ENCODE results near the gene CST4. TPM values are rescaled to one million over a fixed set of nuclear protein-coding genes. Genes with fewer than 3 reads are reported as not detected.
"Not testable (repeated sequence)": the region's sequence is repeated elsewhere in the genome, so short reads cannot be mapped to it uniquely, and the experiment has no call there.

Gene CST4
- total RNA-seq, 1 experiment from 2014 or later, result not detected

DNA sequence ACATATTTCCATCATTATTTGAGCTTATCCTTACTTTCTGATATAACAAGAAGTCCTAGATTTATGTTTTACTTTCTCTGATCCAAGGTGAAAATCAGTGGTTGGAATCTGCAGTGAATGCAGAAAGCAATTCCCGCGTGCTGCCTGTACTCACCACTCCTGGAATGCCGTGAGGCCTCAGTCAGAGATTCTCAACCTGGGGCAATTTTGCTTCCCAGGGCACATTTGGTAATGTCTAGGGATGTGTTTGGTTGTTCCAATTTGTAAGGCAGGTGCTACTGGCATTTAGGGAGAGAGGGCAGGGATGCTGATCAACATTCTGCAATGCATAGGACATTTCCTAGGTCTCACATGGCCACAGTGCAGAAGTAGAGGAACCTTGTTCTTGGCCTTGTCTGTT lies 23.9 kb downstream of the CST4 start:
- in situ Hi-C loops (cut with HindIII; ENCODE audit: low sequenced_read_pairs), result no loop called here
- no peak for DNase-seq (ENCODE audit: low spot score)

DNA sequence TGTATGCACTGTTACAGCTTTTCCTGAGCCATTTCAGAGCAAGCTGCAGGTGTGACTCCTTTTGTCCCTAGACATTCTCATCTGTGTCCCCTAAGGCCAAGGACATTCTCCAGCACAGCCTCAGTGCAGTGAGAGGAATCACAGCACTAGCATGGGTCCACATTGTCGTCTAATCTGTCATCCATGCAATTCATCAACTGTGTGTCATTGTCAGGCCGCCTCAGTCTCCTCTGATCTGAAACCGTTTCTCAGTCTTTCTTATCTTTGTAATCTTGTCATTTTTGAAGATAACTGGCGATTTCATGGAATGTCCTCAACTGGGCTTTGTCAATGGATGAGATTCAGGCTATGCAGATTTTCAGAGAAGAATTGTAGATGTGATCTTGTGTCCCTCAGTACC lies 24.8 kb downstream of the CST4 start:
- DNase-seq (ENCODE audit: low spot score); in situ Hi-C loops (cut with HindIII; ENCODE audit: low sequenced_read_pairs): not testable (repeated sequence)

DNA sequence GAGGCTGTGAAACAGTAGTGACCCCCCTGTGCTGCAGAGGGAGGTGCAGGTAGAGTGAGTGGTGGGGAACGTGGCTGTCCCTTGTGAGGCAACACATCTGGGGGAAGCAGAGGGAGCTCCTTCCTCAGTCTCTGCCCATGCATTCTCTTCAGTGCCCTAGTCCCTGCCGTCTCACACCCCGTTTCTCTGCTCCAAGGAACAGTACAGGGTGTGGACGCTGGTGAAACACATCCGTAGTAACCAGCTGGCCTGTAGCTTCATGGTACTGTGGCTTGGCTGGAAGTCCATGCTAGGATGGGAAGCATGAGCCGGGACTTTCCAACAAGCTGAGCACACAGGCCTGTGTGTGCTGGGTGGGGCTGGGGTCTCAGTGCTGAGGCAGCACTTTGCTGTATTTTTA lies 25.7 kb downstream of the CST4 start:
- DNase-seq (ENCODE audit: low spot score), result no peak
- in situ Hi-C loops (cut with HindIII; ENCODE audit: low sequenced_read_pairs), result no loop called here

DNA sequence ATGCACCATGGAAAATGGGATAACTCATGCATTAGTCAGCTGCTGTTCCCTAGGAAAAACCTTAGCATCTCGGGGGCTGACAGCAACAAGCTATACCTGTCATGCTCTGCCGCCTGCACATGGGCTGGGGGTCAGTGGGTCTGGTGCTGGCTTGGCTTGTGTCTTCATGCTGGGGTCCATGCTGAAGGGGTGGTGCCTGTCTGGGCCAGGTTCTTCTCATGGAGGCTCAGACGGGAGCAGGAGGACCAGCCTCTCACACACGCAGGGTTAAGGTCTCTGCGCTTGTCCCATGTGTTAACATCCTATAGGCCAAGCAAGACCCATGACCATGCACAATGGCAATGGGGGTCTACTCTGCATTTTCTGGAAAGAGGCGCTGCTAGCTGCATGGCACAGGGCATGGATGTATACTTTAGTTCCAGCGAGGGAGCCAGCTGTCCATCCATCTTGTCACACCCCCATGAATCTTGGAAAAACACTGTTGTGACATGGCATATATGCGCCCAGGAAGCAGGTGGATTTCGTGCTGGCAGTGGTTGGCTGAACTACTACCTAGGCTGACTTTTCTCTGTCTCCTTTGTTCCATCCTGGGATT lies 26.5 kb downstream of the CST4 start:
- in situ Hi-C loops (cut with HindIII; ENCODE audit: low sequenced_read_pairs), result no loop called here

DNA sequence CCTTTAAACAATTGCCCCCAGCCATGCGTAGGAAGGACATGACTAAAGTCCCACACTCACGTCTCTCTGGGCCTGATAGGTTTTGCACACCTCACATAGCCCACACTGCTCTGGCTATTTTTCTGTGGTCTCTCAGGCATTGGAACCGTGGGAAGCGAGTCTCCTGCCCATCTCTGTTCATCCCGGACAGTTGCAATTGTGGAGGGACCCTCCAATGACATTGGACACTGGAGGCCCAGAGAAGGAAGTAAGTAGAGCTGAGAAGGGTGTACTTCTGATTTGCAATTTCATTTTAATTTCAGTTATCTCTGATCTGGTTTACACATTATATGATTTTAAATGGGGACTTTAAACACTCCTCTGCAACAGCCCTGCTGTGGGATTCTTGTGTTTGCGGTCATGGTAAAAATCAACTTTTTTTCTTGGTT lies 27.8 kb downstream of the CST4 start:
- in situ Hi-C loops (cut with HindIII; ENCODE audit: low sequenced_read_pairs), result no loop called here
- no peak for DNase-seq (ENCODE audit: low spot score)

More for the DNA sequence above, 26.5 kb downstream of the CST4 start:
- no peak for DNase-seq (ENCODE audit: low spot score)

DNA sequence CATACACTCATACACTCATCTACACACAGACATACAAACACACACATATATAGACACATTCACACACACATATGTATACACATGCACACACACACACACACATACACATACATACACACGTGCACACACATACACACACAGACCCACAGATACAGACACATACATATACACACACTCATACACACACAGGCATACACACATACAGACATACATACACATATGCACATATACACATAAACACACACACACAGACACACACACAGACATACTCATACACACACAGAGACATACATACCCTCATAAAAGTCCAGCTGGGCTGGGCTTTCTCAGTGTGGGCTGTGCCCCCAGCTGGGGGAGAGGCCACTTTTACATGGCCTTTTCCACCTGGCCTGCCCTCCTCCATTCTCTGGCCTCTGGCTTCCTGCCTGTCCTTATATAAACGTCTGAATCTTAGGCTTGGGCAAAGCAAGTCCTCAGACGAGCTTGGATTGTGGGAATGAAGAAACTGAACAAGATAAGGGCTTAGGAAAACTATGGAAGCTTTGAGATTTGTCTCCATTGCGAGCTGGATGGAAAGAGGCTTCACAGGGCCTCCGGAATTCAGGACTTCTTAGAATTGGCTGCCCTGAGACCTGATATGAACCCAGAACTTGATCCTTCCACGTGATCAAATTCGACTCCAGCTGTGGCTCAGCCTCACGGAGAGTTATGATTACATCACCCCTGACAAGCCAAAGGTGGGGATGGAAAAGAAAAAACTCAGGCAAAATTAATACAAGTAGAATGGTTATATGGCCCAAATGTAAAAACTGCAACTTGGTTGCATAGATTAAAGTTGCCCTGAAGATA lies 28.6 kb downstream of the CST4 start:
- no peak for DNase-seq (ENCODE audit: low spot score)
- in situ Hi-C loops (cut with HindIII; ENCODE audit: low sequenced_read_pairs), result no loop called here

DNA sequence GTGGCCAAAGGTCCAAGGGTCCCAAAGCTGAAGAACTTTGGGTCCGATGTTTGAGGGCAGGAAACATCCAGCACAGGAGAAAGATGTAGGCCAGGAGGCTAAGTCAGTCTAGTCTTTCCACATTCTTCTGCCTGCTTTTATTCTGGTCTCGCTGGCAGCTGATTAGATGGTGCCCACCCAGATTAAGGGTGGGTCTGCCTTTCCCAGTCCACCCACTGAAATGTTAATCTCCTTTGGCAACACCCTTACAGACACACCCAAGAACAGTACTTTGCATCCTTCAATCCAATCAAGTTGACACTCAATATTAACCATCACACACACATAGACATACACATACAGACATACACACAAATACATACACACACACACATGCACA lies 29.2 kb downstream of the CST4 start:
- in situ Hi-C loops (cut with HindIII; ENCODE audit: low sequenced_read_pairs); DNase-seq (ENCODE audit: low spot score): not testable (repeated sequence)

DNA sequence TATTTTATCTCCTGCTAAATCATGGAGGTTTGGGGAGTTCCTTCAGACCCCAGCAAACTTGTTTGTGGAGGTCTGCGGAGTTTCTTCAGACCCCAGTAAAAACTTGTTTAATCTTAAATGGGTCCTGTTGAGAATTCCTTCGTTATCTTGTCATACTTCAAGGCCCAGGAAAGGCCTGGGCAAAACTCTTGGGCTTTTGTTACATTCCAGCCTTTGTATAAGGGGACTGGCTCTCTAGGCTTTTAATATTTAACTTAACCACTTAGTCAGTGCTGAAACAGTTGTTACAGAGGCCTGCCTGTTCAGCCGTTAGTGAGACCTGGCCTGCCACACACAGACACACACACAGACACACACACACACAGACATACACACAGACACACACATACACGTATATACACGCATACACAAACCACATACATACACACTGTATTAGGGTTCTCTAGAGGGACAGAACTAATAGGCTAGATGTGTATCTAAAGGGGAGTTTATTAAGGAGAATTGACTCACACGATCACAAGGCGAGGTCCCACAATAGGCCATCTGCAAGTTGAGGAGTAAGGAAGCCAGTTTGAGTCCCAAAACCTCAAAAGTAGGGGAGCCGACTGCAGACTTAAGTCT lies 29.7 kb downstream of the CST4 start:
- no peak for DNase-seq (ENCODE audit: low spot score)
- in situ Hi-C loops (cut with HindIII; ENCODE audit: low sequenced_read_pairs), result no loop called here

DNA sequence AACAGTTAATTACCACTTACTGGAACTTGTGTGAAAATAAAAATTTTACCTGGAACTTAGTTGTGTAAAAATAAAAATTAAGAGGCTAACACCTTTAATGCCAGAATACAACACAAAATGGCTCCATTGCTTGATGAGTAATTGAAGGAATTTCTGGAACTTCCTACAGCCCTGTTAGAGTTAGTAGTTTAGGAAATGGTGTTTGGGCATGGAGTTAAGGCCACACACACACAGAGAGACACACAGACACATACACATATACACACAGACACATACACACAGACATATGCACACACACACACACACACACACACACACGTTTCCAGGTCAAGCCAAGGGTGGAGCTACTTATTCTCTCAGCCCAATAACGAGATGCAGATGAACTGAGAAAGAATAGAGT lies 30.5 kb downstream of the CST4 start:
- no peak for DNase-seq (ENCODE audit: low spot score)
- in situ Hi-C loops (cut with HindIII; ENCODE audit: low sequenced_read_pairs), result no loop called here

DNA sequence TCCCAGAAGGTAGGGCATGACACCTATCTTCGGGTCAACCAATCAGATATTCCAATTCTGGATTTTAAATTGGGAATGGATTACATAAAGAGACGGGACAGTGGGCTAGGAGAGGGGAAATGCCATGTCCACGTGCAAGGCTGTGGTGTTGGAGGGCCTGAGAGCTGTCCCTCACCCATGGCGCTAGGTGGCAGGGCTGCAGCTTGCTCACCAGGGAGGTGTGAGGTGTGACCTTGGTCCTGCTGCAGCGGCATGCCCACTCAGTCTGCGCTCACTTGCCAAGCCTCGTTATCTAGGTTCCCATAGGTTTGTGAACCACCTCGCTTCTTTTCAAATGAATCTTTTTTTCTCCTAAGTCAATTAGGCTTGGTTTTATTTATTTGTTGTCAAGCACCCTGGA lies 31.6 kb downstream of the CST4 start:
- no peak for DNase-seq (ENCODE audit: low spot score)
- in situ Hi-C loops (cut with HindIII; ENCODE audit: low sequenced_read_pairs), result no loop called here

DNA sequence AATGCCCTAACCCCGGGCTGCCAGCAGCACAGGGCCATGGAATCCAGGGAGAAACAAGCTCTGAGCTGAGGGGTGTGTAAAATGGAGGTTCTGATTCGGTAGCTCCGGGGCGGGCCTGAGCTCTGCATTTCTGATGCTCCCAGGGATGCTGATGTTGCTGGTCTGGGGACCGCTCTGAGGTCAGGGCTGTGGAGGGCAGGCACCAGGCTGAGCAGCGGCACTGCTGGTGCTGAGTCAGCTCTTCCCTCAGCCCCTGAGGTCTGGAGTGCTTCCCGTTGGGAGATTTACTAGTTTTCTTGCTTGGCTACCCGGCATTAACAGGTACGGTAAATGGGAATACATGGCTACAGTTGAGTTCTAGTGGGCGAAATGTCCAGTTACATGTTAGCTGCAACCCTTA lies 32.5 kb downstream of the CST4 start:
- in situ Hi-C loops (cut with HindIII; ENCODE audit: low sequenced_read_pairs), result no loop called here
- DNase-seq (ENCODE audit: low spot score), result no peak

DNA sequence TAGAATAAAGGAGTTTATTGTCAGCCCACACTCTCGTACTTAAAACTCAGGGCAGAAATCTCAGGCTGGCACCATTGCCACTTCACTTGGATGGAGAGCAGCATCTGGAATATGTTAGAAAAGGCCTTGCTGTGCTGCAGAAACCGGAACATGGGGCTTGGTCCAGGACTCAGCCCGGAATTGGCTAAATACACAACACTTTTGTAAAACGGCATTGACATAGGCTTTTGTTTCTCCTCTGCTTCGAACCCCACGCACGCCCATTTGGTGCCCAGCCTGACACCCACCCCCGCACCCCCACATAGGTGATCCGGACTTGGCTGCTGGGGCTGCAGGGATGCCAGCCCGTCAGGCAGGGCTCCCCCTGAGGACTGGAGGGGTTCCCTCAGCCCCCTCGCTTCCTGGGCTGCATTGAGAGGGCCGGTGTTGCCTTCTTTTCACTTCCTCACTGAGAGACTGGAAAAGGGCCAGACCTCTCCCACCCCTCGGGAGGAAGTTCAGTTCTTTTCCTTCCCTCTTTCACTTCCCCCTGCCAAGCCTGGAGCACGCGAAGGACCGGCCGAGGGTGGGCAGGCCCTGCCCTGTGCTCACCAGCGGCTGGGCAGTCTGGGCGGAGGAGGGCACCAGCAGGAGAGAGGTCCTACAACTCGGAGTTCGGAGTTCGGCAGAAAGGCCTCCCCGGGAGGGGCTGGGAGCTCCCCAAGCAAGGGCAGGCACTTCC lies 33.2 kb downstream of the CST4 start:
- peak; percentile 32 for DNase-seq (ENCODE audit: low spot score)
- in situ Hi-C loops (cut with HindIII; ENCODE audit: low sequenced_read_pairs), result no loop called here

DNA sequence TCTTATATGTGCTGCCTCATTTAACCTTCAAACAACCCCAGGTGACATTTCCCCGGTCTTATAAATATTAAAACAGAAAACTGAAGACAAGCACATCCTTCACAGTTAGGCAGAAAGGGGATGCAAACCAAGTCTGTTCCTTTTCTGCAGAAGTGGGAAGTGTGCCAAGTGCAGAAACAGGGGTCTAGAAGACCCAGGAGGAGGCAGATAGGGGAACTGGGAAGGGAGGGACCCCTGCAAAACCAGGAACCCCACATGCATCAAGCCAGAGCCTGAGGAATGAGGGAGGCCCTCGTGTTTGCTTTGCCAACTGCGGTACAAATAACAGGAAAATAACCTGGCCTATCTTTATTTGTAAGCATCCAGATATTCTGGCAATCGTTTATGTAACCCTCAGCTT lies 34.1 kb downstream of the CST4 start:
- in situ Hi-C loops (cut with HindIII; ENCODE audit: low sequenced_read_pairs), result no loop called here
- no peak for DNase-seq (ENCODE audit: low spot score)

DNA sequence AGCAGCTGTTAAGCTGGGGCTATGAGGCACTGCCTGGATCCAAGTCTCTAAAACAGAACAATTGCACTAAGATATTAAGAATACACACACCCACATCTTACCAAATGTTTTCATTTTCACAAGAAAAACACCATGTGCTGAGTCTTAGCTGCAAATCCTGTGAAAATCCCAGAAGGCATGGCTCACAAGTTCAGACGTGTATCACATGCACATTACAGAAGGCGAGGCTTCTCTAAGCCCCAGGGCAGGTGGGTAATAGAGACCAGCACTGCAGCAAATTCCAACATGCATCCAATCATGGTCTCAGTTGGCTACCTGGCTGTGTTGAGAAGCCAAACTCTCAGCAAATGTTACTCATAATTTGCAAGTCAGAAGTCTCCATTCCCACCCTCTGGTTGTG lies 34.8 kb downstream of the CST4 start:
- in situ Hi-C loops (cut with HindIII; ENCODE audit: low sequenced_read_pairs), result no loop called here

DNA sequence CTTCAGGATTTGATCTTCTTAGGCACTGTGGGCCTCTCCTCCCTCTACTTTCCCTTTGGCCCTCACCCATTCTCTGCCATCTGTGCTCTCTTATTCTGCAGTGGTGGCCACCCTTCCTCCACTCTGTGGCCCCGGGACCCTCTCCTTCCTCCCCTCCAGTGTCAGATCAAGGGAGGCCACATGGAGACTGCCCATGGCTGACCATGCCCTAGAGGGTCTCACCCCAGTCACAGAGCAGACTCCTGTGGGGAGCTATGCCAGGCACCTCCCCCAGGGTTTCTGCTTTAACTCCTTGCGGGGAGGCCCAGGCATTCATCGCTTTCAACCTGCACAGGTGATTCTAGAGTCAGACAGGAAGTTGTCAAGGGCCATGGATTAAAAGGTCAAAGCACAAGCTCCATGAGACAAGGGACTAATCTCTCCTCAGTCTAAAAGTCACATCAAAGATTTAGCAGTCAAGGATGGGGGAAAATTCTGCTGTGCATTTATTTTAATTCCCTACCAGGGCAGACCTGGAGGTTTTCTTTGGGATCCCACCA lies 35.4 kb downstream of the CST4 start:
- DNase-seq (ENCODE audit: low spot score), result no peak
- in situ Hi-C loops (cut with HindIII; ENCODE audit: low sequenced_read_pairs), result no loop called here

More for the DNA sequence above, 34.8 kb downstream of the CST4 start:
- no peak for DNase-seq (ENCODE audit: low spot score)

DNA sequence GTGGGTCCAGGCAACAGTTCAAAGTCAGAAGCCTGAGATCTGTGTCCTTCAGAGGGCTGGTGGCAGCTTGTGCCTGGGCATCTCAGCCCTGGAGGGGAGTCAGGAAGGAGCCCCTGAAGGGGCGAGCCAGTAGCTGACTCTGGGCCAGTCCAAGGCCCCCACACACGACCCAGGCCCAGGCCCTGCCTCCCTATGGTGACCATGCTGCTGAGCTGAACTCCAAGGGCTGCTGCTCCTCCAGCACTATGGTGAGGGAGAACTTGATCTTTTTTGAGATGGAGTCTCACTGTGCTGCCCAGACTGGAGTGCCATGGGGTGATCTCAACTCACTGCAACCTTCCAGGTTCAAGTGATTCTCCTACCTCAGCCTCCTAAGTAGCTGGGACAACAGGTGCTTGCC lies 35.9 kb downstream of the CST4 start:
- in situ Hi-C loops (cut with HindIII; ENCODE audit: low sequenced_read_pairs), result no loop called here
- DNase-seq (ENCODE audit: low spot score), result no peak

DNA sequence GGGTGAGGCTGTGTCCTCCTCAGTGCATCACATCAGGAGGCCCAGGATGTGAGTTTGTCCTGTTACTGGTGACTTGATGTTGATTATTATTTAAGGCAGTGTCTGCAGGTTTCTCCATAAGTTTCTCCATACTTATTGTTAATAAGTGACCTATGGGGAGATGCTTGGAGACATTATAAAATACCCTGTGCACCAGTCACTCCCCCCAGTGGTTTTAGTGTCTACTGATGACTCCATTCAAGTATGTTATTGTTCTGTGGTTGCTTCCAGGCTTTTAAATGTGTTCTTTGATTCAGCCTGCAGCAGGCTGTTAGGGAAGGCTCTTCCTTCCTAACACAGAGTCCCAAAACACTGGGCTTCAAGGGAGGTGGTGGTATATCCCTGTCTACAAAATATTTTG lies 36.5 kb downstream of the CST4 start:
- in situ Hi-C loops (cut with HindIII; ENCODE audit: low sequenced_read_pairs), result no loop called here
- no peak for DNase-seq (ENCODE audit: low spot score)

DNA sequence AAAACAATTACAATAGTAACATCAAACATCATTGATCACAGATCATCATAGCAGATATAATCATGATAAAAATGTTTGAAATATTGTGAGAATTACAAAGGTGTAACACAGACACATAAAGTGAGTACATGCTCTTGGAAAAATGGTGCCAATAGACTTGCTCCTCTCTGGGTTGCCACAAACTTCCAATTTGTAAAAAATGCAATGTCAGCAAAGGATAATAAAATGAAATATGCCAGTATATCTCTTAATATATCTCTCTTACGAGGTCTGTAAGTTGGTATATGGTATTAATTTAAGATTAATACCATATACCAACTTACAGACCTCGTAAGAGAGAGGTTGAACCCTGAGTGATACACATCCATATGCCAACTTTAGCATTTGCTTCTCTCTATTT lies 37.7 kb downstream of the CST4 start:
- in situ Hi-C loops (cut with HindIII; ENCODE audit: low sequenced_read_pairs), result no loop called here
- DNase-seq (ENCODE audit: low spot score), result no peak

DNA sequence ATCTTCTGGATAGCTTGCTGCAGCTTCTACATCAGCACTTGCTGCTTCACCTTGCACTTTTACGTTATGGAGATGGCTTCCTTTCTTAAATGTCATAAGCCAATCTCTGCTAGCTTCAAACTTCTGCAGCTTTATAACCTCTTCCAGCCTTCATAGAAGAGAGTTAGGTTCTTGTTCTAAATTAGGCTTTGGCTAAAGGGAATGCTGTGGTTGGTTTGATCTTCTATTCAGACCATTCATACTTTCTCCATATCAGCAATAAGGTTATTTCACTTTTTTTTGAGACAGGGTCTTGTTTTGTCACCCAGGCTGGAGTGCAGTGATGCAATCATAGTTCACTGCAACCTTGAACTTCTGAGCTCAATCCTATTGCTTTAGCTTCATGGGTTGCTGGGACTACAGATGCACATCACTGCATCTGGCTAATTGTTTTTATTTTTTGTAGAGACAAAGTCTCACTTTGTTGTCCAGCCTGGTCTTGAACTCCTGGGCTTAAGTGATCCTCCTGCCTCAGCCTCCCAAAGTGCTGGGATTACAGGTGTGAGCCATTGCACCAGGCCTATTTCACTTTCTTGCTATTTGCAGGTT lies 38.9 kb downstream of the CST4 start:
- in situ Hi-C loops (cut with HindIII; ENCODE audit: low sequenced_read_pairs), result no loop called here
- no peak for DNase-seq (ENCODE audit: low spot score)
